PC-3 (cell line): ENCODE measurements around the gene LPCAT1. TPM values are rescaled to one million over a fixed set of nuclear protein-coding genes. Genes with fewer than 3 reads are reported as not detected.

ENCODE experiments used
- ATAC-seq: fragments of 200-7000 bp; cut with Tn5 transposase; 2 replicates; pipeline ENCODE4 v1.9.1; 2020; ENCODE audit warnings: mild to moderate bottlenecking, moderate library complexity
- BruUV-seq: library from RNA; stranded (reverse); fragments of 400-500 nt; replicated peaks from 2 replicates; lab custom pipeline; 2021; lab: Mats Ljungman, UMichigan
- CTCF ChIA-PET: fragments of 300-600 bp; sonication (Branson Sonifier 250); formaldehyde crosslinking; loops from one replicate; lab custom pipeline; 2022; ENCODE audit warnings: antibody characterized with exemption; lab: Charles Lee
- POLR2A ChIA-PET: fragments of 300-600 bp; sonication (Branson Sonifier 250); formaldehyde crosslinking; loops from one replicate; lab custom pipeline; 2022; ENCODE audit warnings: antibody characterized with exemption; ENCODE audit not compliant: unreplicated experiment; lab: Charles Lee
- DNase-seq: peaks from one replicate; pipeline ENCODE4 v3.0.0-alpha.2; 2015
- H2AFZ ChIP-seq: fragments of 300-600 bp; sonication (generic); 2 replicates; pipeline ENCODE4 v1.6.0; 2016; ENCODE audit warnings: antibody characterized with exemption, low read length
- H3F3A ChIP-seq: fragments of 300-600 bp; sonication (generic); one replicate; pipeline ENCODE4 v1.6.0; 2017; ENCODE audit warnings: antibody characterized with exemption, low read length, control low read depth, mild to moderate bottlenecking; ENCODE audit not compliant: unreplicated experiment
- H3K27ac ChIP-seq: fragments of 300-600 bp; sonication (generic); 2 replicates; pipeline ENCODE4 v1.5.1; 2016; ENCODE audit warnings: mild to moderate bottlenecking, low read length
- H3K27me3 ChIP-seq: fragments of 300-600 bp; sonication (generic); 2 replicates; pipeline ENCODE4 v1.6.1; 2016; ENCODE audit warnings: low read length, mixed read lengths
- H3K36me3 ChIP-seq: fragments of 300-600 bp; sonication (generic); 2 replicates; pipeline ENCODE4 v1.6.1; 2016; ENCODE audit warnings: low read depth, mixed run types, low read length, mixed read lengths
- H3K4me1 ChIP-seq: fragments of 300-600 bp; sonication (generic); 2 replicates; pipeline ENCODE4 v1.5.1; 2016; ENCODE audit warnings: low read length; ENCODE audit not compliant: insufficient read depth
- H3K4me2 ChIP-seq: fragments of 300-600 bp; sonication (generic); 2 replicates; pipeline ENCODE4 v1.6.0; 2016; ENCODE audit warnings: low read length
- H3K4me3 ChIP-seq: fragments of 300-600 bp; sonication (generic); 2 replicates; pipeline ENCODE4 v1.5.1; 2016; ENCODE audit warnings: mild to moderate bottlenecking, low read length, mixed read lengths
- H3K79me2 ChIP-seq: fragments of 300-600 bp; sonication (generic); 2 replicates; pipeline ENCODE4 v1.6.1; 2017; ENCODE audit warnings: low read length, mixed read lengths
- H3K9ac ChIP-seq: fragments of 300-600 bp; sonication (generic); 2 replicates; pipeline ENCODE4 v1.6.0; 2016; ENCODE audit warnings: mild to moderate bottlenecking, low read length
- H3K9me2 ChIP-seq: fragments of 300-600 bp; sonication (generic); replicated peaks from 2 replicates; pipeline ENCODE4 v1.6.1; 2016; ENCODE audit warnings: mixed run types, low read length, mixed read lengths
- H3K9me3 ChIP-seq: fragments of 300-600 bp; sonication (generic); 2 replicates; pipeline ENCODE4 v1.6.1; 2016; ENCODE audit warnings: low read length, mixed read lengths
- H4K20me1 ChIP-seq: fragments of 300-600 bp; sonication (generic); 2 replicates; pipeline ENCODE4 v1.6.1; 2016; ENCODE audit warnings: low read length, mixed read lengths
- CTCF ChIP-seq: fragments of 300-600 bp; sonication (generic); conservative IDR thresholded peaks from 2 replicates; pipeline ENCODE4 v1.5.1; 2017; ENCODE audit warnings: antibody characterized with exemption, low read depth, mild to moderate bottlenecking, low read length
- EZH2 ChIP-seq: fragments of 300-600 bp; sonication (generic); IDR thresholded peaks from one replicate; pipeline ENCODE4 v1.6.1; 2017; ENCODE audit warnings: antibody characterized with exemption, mild to moderate bottlenecking, low read length; ENCODE audit not compliant: unreplicated experiment
- EZH2phosphoT487 ChIP-seq: fragments of 300-600 bp; sonication (generic); IDR thresholded peaks from 2 replicates; pipeline ENCODE4 v1.6.1; 2018; ENCODE audit warnings: mild to moderate bottlenecking, antibody characterized with exemption, low read length, borderline replicate concordance
- intact Hi-C: fragments of 100-400 bp; cut with micrococcal nuclease; formaldehyde crosslinking; loops from 2 replicates; pipeline ENCODE4 v1.9.0; 2023
- total RNA-seq: library from RNA; depleted of rRNA; stranded (reverse); fragments of >200 nt; gene quantifications from 2 replicates; pipeline ENCODE4 v1.2.3, GENCODE V29; 2014

LPCAT1 gene
- total RNA-seq, 1 experiment from 2014 or later: 121 TPM

GRCh38 chr5:1502737-1503120, 21.0 kb downstream of the LPCAT1 start:
- peaks cover 80% of the 10 kb centered on the region for H4K20me1 ChIP-seq
- TF ChIP-seq EZH2phosphoT487: no peak
- TF ChIP-seq EZH2: no peak
- no peak for TF ChIP-seq CTCF
- H3K4me1 ChIP-seq: no peaks in the 10 kb centered on the region
- no peaks in the 10 kb centered on the region for H3F3A ChIP-seq
- POLR2A ChIA-PET: interaction anchor here (0.6 kb wide), 1 partner anchor 167 kb away, joined by 3 read pairs; no protein-coding TSS in a partner anchor
- no peak overlapping the region for H3K4me2 ChIP-seq
- intact Hi-C loops: no loop called here
- H3K27ac ChIP-seq: no peak overlapping the region
- no TSS peak for BruUV-seq
- H3K9ac ChIP-seq: no peak overlapping the region
- CTCF ChIA-PET: interaction anchor here (0.8 kb wide), 1 partner anchor 18 kb away, joined by 3 read pairs; no protein-coding TSS in a partner anchor
- peaks cover 20% of the 10 kb centered on the region for H3K36me3 ChIP-seq
- H3K27me3 ChIP-seq: no peaks in the 10 kb centered on the region
- ATAC-seq (no peak), DNase-seq (no peak)
- no peak overlapping the region for H3K4me3 ChIP-seq
- H2AFZ ChIP-seq: no peak overlapping the region
- H3K9me3 ChIP-seq: no peaks in the 10 kb centered on the region
- H3K9me2 ChIP-seq: no peaks in the 10 kb centered on the region
- H3K79me2 ChIP-seq: peaks cover 99% of the 10 kb centered on the region

GRCh38 chr5:1502046-1502736, 21.6 kb downstream of the LPCAT1 start:
- Histone ChIP-seq H3K4me2 (no peak overlapping the region), H3K9me3 (no peaks in the 10 kb centered on the region), H3F3A (no peaks in the 10 kb centered on the region), H3K9ac (no peak overlapping the region), H3K27ac (no peak overlapping the region), H3K4me3 (no peak overlapping the region), H2AFZ (no peak overlapping the region), H4K20me1 (peaks cover 78% of the 10 kb centered on the region), H3K27me3 (no peaks in the 10 kb centered on the region), H3K4me1 (no peaks in the 10 kb centered on the region), H3K9me2 (no peaks in the 10 kb centered on the region), H3K79me2 (peaks cover 99% of the 10 kb centered on the region), H3K36me3 (peaks cover 22% of the 10 kb centered on the region)
- ATAC-seq: no peak
- intact Hi-C loops: no loop called here
- ChIA-PET CTCF (no interaction called here), POLR2A (no interaction called here)
- no peak for DNase-seq
- no TSS peak for BruUV-seq
- TF ChIP-seq CTCF (no peak), EZH2 (no peak), EZH2phosphoT487 (no peak)

- no peaks in the 10 kb centered on the region for H3K4me1 ChIP-seq
- BruUV-seq: no TSS peak
- CTCF ChIA-PET: no interaction called here
These were observed 22.3 kb downstream of the LPCAT1 start for GRCh38 chr5:1501372-1502045.

More at GRCh38 chr5:1501372-1502045, 22.3 kb downstream of the LPCAT1 start:
- Histone ChIP-seq H3K9me3 (no peaks in the 10 kb centered on the region), H3F3A (no peaks in the 10 kb centered on the region), H3K79me2 (peaks cover 99% of the 10 kb centered on the region), H3K36me3 (peaks cover 26% of the 10 kb centered on the region), H4K20me1 (peaks cover 75% of the 10 kb centered on the region), H3K9ac (no peak overlapping the region), H3K4me3 (no peak overlapping the region), H3K4me2 (no peak overlapping the region), H3K27ac (no peak overlapping the region), H3K27me3 (no peaks in the 10 kb centered on the region), H3K9me2 (no peaks in the 10 kb centered on the region), H2AFZ (no peak overlapping the region)
- POLR2A ChIA-PET: no interaction called here
- TF ChIP-seq CTCF (no peak), EZH2 (no peak), EZH2phosphoT487 (no peak)
- intact Hi-C loops: no loop called here
- no peak for ATAC-seq
- no peak for DNase-seq
